Astrocyte (in vitro differentiated cells and primary cell): ENCODE measurements around the gene PLEKHA4. TPM values are rescaled to one million over a fixed set of nuclear protein-coding genes. Genes with fewer than 3 reads are reported as not detected.
"Not testable (repeated sequence)": the region's sequence is repeated elsewhere in the genome, so short reads cannot be mapped to it uniquely, and the experiment has no call there.

Experiments used
- DNase-seq: peaks from one replicate; pipeline ENCODE4 v3.0.0-alpha.2; 2010; ENCODE audit warnings: low read depth
- FAIRE-seq: peaks from 2 replicates; lab custom pipeline; 2011; peaks lifted over from hg19 to GRCh38; lab: Jason Lieb, UNC
- H2AFZ ChIP-seq: 2 replicates; pipeline ENCODE4 v1.6.0; 2012; ENCODE audit warnings: low read depth, low read length, inconsistent platforms
- H3K27ac ChIP-seq: 2 replicates; pipeline ENCODE4 v1.5.1; 2011; ENCODE audit warnings: low read depth, low read length, inconsistent platforms
- H3K27me3 ChIP-seq: 2 replicates; pipeline ENCODE4 v1.6.0; 2011; ENCODE audit warnings: low read length, inconsistent platforms; ENCODE audit not compliant: insufficient read depth
- H3K36me3 ChIP-seq: 2 replicates; pipeline ENCODE4 v1.5.1; 2011; ENCODE audit warnings: low read length, inconsistent platforms; ENCODE audit not compliant: insufficient read depth
- H3K4me1 ChIP-seq: 2 replicates; pipeline ENCODE4 v1.5.1; 2011; ENCODE audit warnings: low read length, inconsistent platforms; ENCODE audit not compliant: insufficient read depth
- H3K4me2 ChIP-seq: 2 replicates; pipeline ENCODE4 v1.6.0; 2012; ENCODE audit warnings: low read length, inconsistent platforms
- H3K4me3 ChIP-seq: 2 replicates; pipeline ENCODE4 v1.5.1; 2011; ENCODE audit warnings: low read depth, mild to moderate bottlenecking, low read length, inconsistent platforms; ENCODE audit not compliant: insufficient read depth
- H3K79me2 ChIP-seq: 2 replicates; pipeline ENCODE4 v1.6.0; 2012; ENCODE audit warnings: mild to moderate bottlenecking, low read length, inconsistent platforms; ENCODE audit not compliant: insufficient read depth
- H3K9ac ChIP-seq: 2 replicates; pipeline ENCODE4 v1.6.0; 2012; ENCODE audit warnings: mild to moderate bottlenecking, low read length, inconsistent platforms
- H3K9me3 ChIP-seq: 2 replicates; pipeline ENCODE4 v1.5.1; 2012; ENCODE audit warnings: low read depth, mild to moderate bottlenecking, low read length, inconsistent platforms; ENCODE audit not compliant: insufficient read depth
- H4K20me1 ChIP-seq: 2 replicates; pipeline ENCODE4 v1.6.0; 2012; ENCODE audit warnings: low read length, inconsistent platforms; ENCODE audit not compliant: insufficient read depth
- H3K27ac Mint-ChIP-seq: one replicate; pipeline ENCODE4 v1.8.0; 2021; ENCODE audit warnings: mild to moderate bottlenecking, mixed read lengths; ENCODE audit not compliant: unreplicated experiment
- H3K27me3 Mint-ChIP-seq: one replicate; pipeline ENCODE4 v1.8.0; 2021; ENCODE audit warnings: low read depth, mixed read lengths; ENCODE audit not compliant: unreplicated experiment
- H3K36me3 Mint-ChIP-seq: one replicate; pipeline ENCODE4 v1.8.0; 2021; ENCODE audit warnings: low read depth, mixed read lengths; ENCODE audit not compliant: unreplicated experiment
- H3K4me1 Mint-ChIP-seq: one replicate; pipeline ENCODE4 v1.8.0; 2021; ENCODE audit warnings: low read depth, mixed read lengths; ENCODE audit not compliant: unreplicated experiment
- H3K4me3 Mint-ChIP-seq: one replicate; pipeline ENCODE4 v1.8.0; 2021; ENCODE audit warnings: mild to moderate bottlenecking, moderate library complexity, mixed read lengths; ENCODE audit not compliant: unreplicated experiment
- H3K9me3 Mint-ChIP-seq: one replicate; pipeline ENCODE4 v1.8.0; 2021; ENCODE audit warnings: mild to moderate bottlenecking, mixed read lengths; ENCODE audit not compliant: unreplicated experiment
- CTCF ChIP-seq: IDR thresholded peaks from 2 replicates; pipeline ENCODE4 v1.5.1; 2011; ENCODE audit warnings: low read depth, mild to moderate bottlenecking, inconsistent platforms, low read length, moderate library complexity; ENCODE audit not compliant: insufficient read depth
- EZH2 ChIP-seq: IDR thresholded peaks from 2 replicates; pipeline ENCODE4 v1.6.1; 2012; ENCODE audit warnings: mild to moderate bottlenecking, low read length, inconsistent platforms; ENCODE audit not compliant: insufficient read depth
- total RNA-seq: library from RNA; stranded (reverse); gene quantifications from 2 replicates; pipeline ENCODE4 v1.2.1, GENCODE V29; 2021

Gene PLEKHA4
- total RNA-seq, 1 donor from 2014 or later: 27.5 TPM

- Histone ChIP-seq H3K9ac (peak within 1 kb of the TSS; percentile 99), H3K36me3 (peaks cover 25% of the 10 kb centered on the region), H3K27ac (peak within 1 kb of the TSS; percentile 99), H3K4me2 (peak within 1 kb of the TSS; percentile 91), H4K20me1 (peaks cover 45% of the 10 kb centered on the region), H3K4me1 (peaks cover 31% of the 10 kb centered on the region), H3K27me3 (no peaks in the 10 kb centered on the region), H3K79me2 (peaks cover 50% of the 10 kb centered on the region), H3K9me3 (no peaks in the 10 kb centered on the region), H3K4me3 (peak within 1 kb of the TSS; percentile 94), H2AFZ (no peak within 1 kb of the TSS)
- Mint-ChIP-seq H3K36me3 (peaks cover 20% of the 10 kb centered on the region), H3K27ac (peak within 1 kb of the TSS; percentile 100), H3K4me3 (peak within 1 kb of the TSS; percentile 99), H3K27me3 (no peaks in the 10 kb centered on the region), H3K4me1 (peaks cover 31% of the 10 kb centered on the region), H3K9me3 (no peaks in the 10 kb centered on the region)
- DNase-seq (peak; percentile 87), FAIRE-seq (peak; percentile 85)
- TF ChIP-seq EZH2 (no peak), CTCF (no peak)
Observed at GRCh38 chr19:48872182-48872883, 3.9 kb upstream of the PLEKHA4 start, which contains the start of gene PPP1R15A. TSS of gene PPP1R15A (plus strand) at chr19:48872421. CDS start at chr19:48873234, 813 bp downstream.

GRCh38 chr19:48871471-48872181 lies 3.2 kb upstream of the PLEKHA4 start:
- Mint-ChIP-seq H3K36me3 (peaks cover 20% of the 10 kb centered on the region), H3K4me3 (peak overlapping the region; percentile 99), H3K4me1 (peaks cover 36% of the 10 kb centered on the region)
- not testable (repeated sequence) for H3K9ac ChIP-seq, H3K9me3 ChIP-seq, H3K27me3 Mint-ChIP-seq, H3K27ac Mint-ChIP-seq, DNase-seq, H3K27me3 ChIP-seq, H3K9me3 Mint-ChIP-seq, H2AFZ ChIP-seq, FAIRE-seq
- Histone ChIP-seq H3K36me3 (peaks cover 25% of the 10 kb centered on the region), H3K4me1 (peaks cover 36% of the 10 kb centered on the region), H4K20me1 (peaks cover 41% of the 10 kb centered on the region), H3K4me3 (peak overlapping the region; percentile 94), H3K79me2 (peaks cover 55% of the 10 kb centered on the region), H3K4me2 (peak overlapping the region; percentile 30), H3K27ac (peak overlapping the region; percentile 99)

- no peaks in the 10 kb centered on the region for H3K9me3 ChIP-seq
- H3K27me3 Mint-ChIP-seq: no peaks in the 10 kb centered on the region
- no peak overlapping the region for H3K4me3 ChIP-seq
- H3K36me3 ChIP-seq: peaks cover 16% of the 10 kb centered on the region
- H3K4me3 Mint-ChIP-seq: no peak overlapping the region
- H3K4me2 ChIP-seq: no peak overlapping the region
- peaks cover 16% of the 10 kb centered on the region for H3K36me3 Mint-ChIP-seq
- no peaks in the 10 kb centered on the region for H3K27me3 ChIP-seq
- no peak overlapping the region for H2AFZ ChIP-seq
- H4K20me1 ChIP-seq: peaks cover 26% of the 10 kb centered on the region
- H3K9me3 Mint-ChIP-seq: no peaks in the 10 kb centered on the region
- no peak overlapping the region for H3K27ac ChIP-seq
- TF ChIP-seq EZH2: no peak
- no peak for TF ChIP-seq CTCF
- H3K4me1 ChIP-seq: peaks cover 25% of the 10 kb centered on the region
- DNase-seq (no peak), FAIRE-seq (no peak)
- H3K9ac ChIP-seq: no peak overlapping the region
- H3K4me1 Mint-ChIP-seq: peaks cover 25% of the 10 kb centered on the region
- H3K27ac Mint-ChIP-seq: no peak overlapping the region
- H3K79me2 ChIP-seq: peaks cover 43% of the 10 kb centered on the region
Observed at GRCh38 chr19:48870048-48870447, 1.6 kb upstream of the PLEKHA4 start.
